ENCODE data around the gene WDR7. TPM values are rescaled to one million over a fixed set of nuclear protein-coding genes. Genes with fewer than 3 reads are reported as not detected.

WDR7 gene
- total and polyA plus RNA-seq, 9 of the 15 experiments (the other 6 are each of a cell fraction or from before 2014, with no cell fraction given) = 1.4 to 9.4 (median 5.3) TPM

- no peak overlapping the region for H2AFZ ChIP-seq (ENCODE audit: low read depth, low read length)
- H3K4me1 ChIP-seq (replicated peaks in 1 of 2; ENCODE audit: control insufficient read depth in 2 of 2, insufficient read depth in 2 of 2, low read length in 2 of 2) = no peaks in the 10 kb centered on the region
- H3K4me2 ChIP-seq (ENCODE audit: insufficient read depth, low read length) = no peak overlapping the region
- no peaks in the 10 kb centered on the region for H4K20me1 ChIP-seq (replicated peaks; ENCODE audit: control insufficient read depth, insufficient read depth, low read length)
- H3K9me1 ChIP-seq (ENCODE audit: control insufficient read depth, insufficient read depth, low read length) = no peaks in the 10 kb centered on the region
- POLR2A ChIA-PET = no interaction called here
- CTCF ChIA-PET (ENCODE audit: low intra/inter-chr PET ratio) = no interaction called here
- no peaks in the 10 kb centered on the region for H3K9me3 ChIP-seq (replicated peaks; ENCODE audit: control insufficient read depth, insufficient read depth, low read depth, low read length)
- intact Hi-C loops (cut with micrococcal nuclease) (no loop called here), in situ Hi-C loops (cut with MboI) (no loop called here)
- no peak overlapping the region for H3K4me3 ChIP-seq
- no TSS peak for BruUV-seq (replicated peaks)
- H3K27me3 ChIP-seq (ENCODE audit: control insufficient read depth in 2 of 2, insufficient read depth in 2 of 2, low read length in 2 of 2) = peaks cover 2 to 16% of the 10 kb centered on the region in 2 experiments; a peak in 2 of 5 replicates
- 3% methylated on average over 6 of the region's 6 CpGs for WGBS (ENCODE audit: insufficient coverage, low coverage, missing lambda C conversion rate)
- no peaks in the 10 kb centered on the region for H3K36me3 ChIP-seq (ENCODE audit: control insufficient read depth, insufficient read depth, low read length)
- no peaks in the 10 kb centered on the region for H3K79me2 ChIP-seq (ENCODE audit: control insufficient read depth, insufficient read depth, low read length)
- ATAC-seq (no peak), FAIRE-seq (no peak), DNase-seq (ENCODE audit: extremely low read depth in 1 of 4, low spot score in 3 of 4) (no peak)
- H3K27ac ChIP-seq (ENCODE audit: extremely low read depth, low read depth, low read length) = no peak overlapping the region
- TF ChIP-seq ZBTB34 (CRISPR knock-in tag; IDR thresholded peaks at IDR 0.05) = no peak
- H3K9ac ChIP-seq (ENCODE audit: insufficient read depth in 1 of 2, low read depth in 2 of 2, low read length in 2 of 2) = no peak overlapping the region
Observed at GRCh38 chr18:57038395-57038794, 387.2 kb downstream of the WDR7 start.

- Histone ChIP-seq H3K27me3 (ENCODE audit: control insufficient read depth in 2 of 2, insufficient read depth in 2 of 2, low read length in 2 of 2) (peaks cover 2 to 16% of the 10 kb centered on the region in 2 experiments; a peak in 2 of 5 replicates), H3K4me1 (replicated peaks in 1 of 2; ENCODE audit: control insufficient read depth in 2 of 2, insufficient read depth in 2 of 2, low read length in 2 of 2) (no peaks in the 10 kb centered on the region), H4K20me1 (replicated peaks; ENCODE audit: control insufficient read depth, insufficient read depth, low read length) (no peaks in the 10 kb centered on the region), H3K36me3 (ENCODE audit: control insufficient read depth, insufficient read depth, low read length) (no peaks in the 10 kb centered on the region), H3K9me1 (ENCODE audit: control insufficient read depth, insufficient read depth, low read length) (no peaks in the 10 kb centered on the region), H3K9ac (ENCODE audit: insufficient read depth in 1 of 2, low read depth in 2 of 2, low read length in 2 of 2) (no peak overlapping the region), H3K9me3 (replicated peaks; ENCODE audit: control insufficient read depth, insufficient read depth, low read depth, low read length) (no peaks in the 10 kb centered on the region), H3K27ac (ENCODE audit: extremely low read depth, low read depth, low read length) (no peak overlapping the region), H3K79me2 (ENCODE audit: control insufficient read depth, insufficient read depth, low read length) (no peaks in the 10 kb centered on the region), H3K4me3 (no peak overlapping the region), H3K4me2 (ENCODE audit: insufficient read depth, low read length) (no peak overlapping the region), H2AFZ (ENCODE audit: low read depth, low read length) (no peak overlapping the region)
- ChIA-PET POLR2A (interaction anchor here (0.6 kb wide), 1 partner anchor 13 kb away, joined by 5 read pairs; no protein-coding TSS in a partner anchor), CTCF (ENCODE audit: low intra/inter-chr PET ratio) (no interaction called here)
- 0% methylated on average over 2 of the region's 3 CpGs for WGBS (ENCODE audit: insufficient coverage, low coverage, missing lambda C conversion rate)
- ATAC-seq (no peak), DNase-seq (ENCODE audit: extremely low read depth in 1 of 4, low spot score in 3 of 4) (no peak), FAIRE-seq (no peak)
- intact Hi-C loops (cut with micrococcal nuclease) (no loop called here), in situ Hi-C loops (cut with MboI) (no loop called here)
- TF ChIP-seq ZNF212 (CRISPR knock-in tag; IDR thresholded peaks at IDR 0.05) (no peak), PRDM10 (IDR thresholded peaks at IDR 0.05; ENCODE audit: partially characterized antibody) (peak; percentile 88)
- no TSS peak for BruUV-seq (replicated peaks)
Observed at GRCh38 chr18:57040175-57040574, 389.0 kb downstream of the WDR7 start.

Measured in K562 (cell line).